GM15510 (cell line): ENCODE measurements around the gene SNCB.

Experiments
- POLR2A ChIP-seq: IDR thresholded peaks from 3 replicates; pipeline ENCODE4 v1.6.1; 2011; ENCODE audit warnings: borderline replicate concordance; ENCODE audit not compliant: insufficient read length; ENCODE audit errors: extremely low read depth

SNCB gene

GRCh38 chr5:176626876-176627236, 3.5 kb downstream of the SNCB start:
- no peak for TF ChIP-seq POLR2A

- TF ChIP-seq POLR2A = no peak
Observed at GRCh38 chr5:176625966-176626875, 4.1 kb downstream of the SNCB start.

GRCh38 chr5:176625512-176625911, 4.8 kb downstream of the SNCB start:
- TF ChIP-seq POLR2A = no peak

- TF ChIP-seq POLR2A = no peak
Observed at GRCh38 chr5:176624938-176625337, 5.4 kb downstream of the SNCB start.

- TF ChIP-seq POLR2A = no peak
Observed at GRCh38 chr5:176624142-176624541, 6.2 kb downstream of the SNCB start.

GRCh38 chr5:176621661-176622079, 8.7 kb downstream of the SNCB start:
- no peak for TF ChIP-seq POLR2A

- no peak for TF ChIP-seq POLR2A
Observed at GRCh38 chr5:176620333-176620981, 9.9 kb downstream of the SNCB start.

- TF ChIP-seq POLR2A = no peak
Observed at GRCh38 chr5:176619569-176620332, 10.6 kb downstream of the SNCB start.

GRCh38 chr5:176619203-176619568, 11.1 kb downstream of the SNCB start:
- no peak for TF ChIP-seq POLR2A

GRCh38 chr5:176618783-176619182, 11.6 kb downstream of the SNCB start:
- TF ChIP-seq POLR2A = no peak

GRCh38 chr5:176616511-176616910, 13.8 kb downstream of the SNCB start:
- TF ChIP-seq POLR2A = no peak

GRCh38 chr5:176614805-176615478, 15.4 kb downstream of the SNCB start:
- TF ChIP-seq POLR2A = no peak

- no peak for TF ChIP-seq POLR2A
Observed at GRCh38 chr5:176612855-176613254, 17.5 kb downstream of the SNCB start.

- TF ChIP-seq POLR2A = no peak
Observed at GRCh38 chr5:176612008-176612407, 18.3 kb downstream of the SNCB start.

GRCh38 chr5:176611435-176611834, 18.9 kb downstream of the SNCB start:
- TF ChIP-seq POLR2A = no peak
